Activated CD4-positive, alpha-beta T cell treated with anti-CD3 and anti-CD28 coated beads for 36 hours (primary cell): ENCODE results near the gene TRABD. TPM values are rescaled to one million over a fixed set of nuclear protein-coding genes. Genes with fewer than 3 reads are reported as not detected.

Experiments
- ATAC-seq: fragments of 200-7000 bp; cut with Tn5 transposase; one replicate; pipeline ENCODE4 v1.10.0; 2021; ENCODE audit warnings: mild to moderate bottlenecking, moderate library complexity
- CTCF ChIA-PET: fragments of 350-600 bp; sonication (Branson Sonifier 250); formaldehyde crosslinking; loops from one replicate; lab custom pipeline; 2021; ENCODE audit warnings: antibody characterized with exemption; lab: Charles Lee
- POLR2A ChIA-PET: fragments of 350-600 bp; sonication (Branson Sonifier 250); formaldehyde crosslinking; loops from one replicate; lab custom pipeline; 2021; ENCODE audit warnings: antibody characterized with exemption, inconsistent platforms; lab: Charles Lee
- DNase-seq: peaks from one replicate; pipeline ENCODE4 v3.0.0-alpha.2; 2020
- H3K27ac Mint-ChIP-seq: one replicate; pipeline ENCODE4 v1.8.0; 2021; ENCODE audit warnings: mixed read lengths
- H3K27me3 Mint-ChIP-seq: one replicate; pipeline ENCODE4 v1.8.0; 2021; ENCODE audit warnings: mixed read lengths
- H3K36me3 Mint-ChIP-seq: one replicate; pipeline ENCODE4 v1.8.0; 2021; ENCODE audit warnings: low read depth, mixed read lengths
- H3K4me1 Mint-ChIP-seq: one replicate; pipeline ENCODE4 v1.8.0; 2021; ENCODE audit warnings: mixed read lengths
- H3K4me3 Mint-ChIP-seq: one replicate; pipeline ENCODE4 v1.8.0; 2021; ENCODE audit warnings: mild to moderate bottlenecking, moderate library complexity, mixed read lengths
- H3K9me3 Mint-ChIP-seq: one replicate; pipeline ENCODE4 v1.8.0; 2021; ENCODE audit warnings: low read depth, mixed read lengths
- intact Hi-C, 2 experiments: fragments of 100-400 bp; cut with DNase I in 1 of 2; cut with micrococcal nuclease in 1 of 2; formaldehyde crosslinking; loops; one replicate each; pipeline versions ENCODE4 v1.14.2 to v1.15.1; 2022 to 2024; cut with DNase I, micrococcal nuclease
- total RNA-seq, 2 experiments: library from RNA; stranded (reverse); gene quantifications; one replicate each; pipeline ENCODE4 v1.2.3, GENCODE V29; 2021

The TRABD gene
- total RNA-seq, 2 experiments from 2014 or later, result 60.7 to 74.5 TPM

- no peak for DNase-seq
- Mint-ChIP-seq H3K4me3 (no peak overlapping the region), H3K27ac (no peak overlapping the region), H3K36me3 (no peaks in the 10 kb centered on the region), H3K4me1 (no peaks in the 10 kb centered on the region), H3K27me3 (peaks cover 4% of the 10 kb centered on the region), H3K9me3 (no peaks in the 10 kb centered on the region)
- POLR2A ChIA-PET, result no interaction called here
- CTCF ChIA-PET, result no interaction called here
- intact Hi-C loops, result no loop called here
- ATAC-seq, result no peak
These were observed 7.9 kb upstream of the TRABD start for GRCh38 chr22:50177537-50178470.

DNA sequence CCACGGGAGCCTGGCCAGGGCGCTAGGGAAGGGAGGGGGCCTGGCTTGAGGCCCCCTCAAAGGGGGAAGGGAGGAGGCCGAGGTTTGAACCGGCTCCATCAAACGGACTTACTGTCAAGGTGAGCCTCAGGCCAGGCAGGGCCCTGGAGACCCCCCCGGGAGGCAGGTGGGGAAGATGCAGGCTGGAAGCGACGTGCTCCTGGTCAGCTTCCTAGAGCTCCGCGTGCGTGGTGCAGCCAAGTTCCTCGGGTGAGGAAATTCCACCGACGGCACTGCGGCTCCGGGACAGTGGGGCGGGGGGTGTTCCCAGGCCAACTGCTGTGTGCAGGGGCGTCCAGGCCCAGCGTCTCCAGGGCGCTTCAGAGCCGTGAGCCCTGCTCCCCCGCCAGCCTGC lies 7.2 kb upstream of the TRABD start:
- intact Hi-C loops, result no loop called here
- Mint-ChIP-seq H3K4me1 (no peaks in the 10 kb centered on the region), H3K9me3 (no peaks in the 10 kb centered on the region), H3K27me3 (peaks cover 4% of the 10 kb centered on the region), H3K4me3 (no peak overlapping the region), H3K36me3 (no peaks in the 10 kb centered on the region), H3K27ac (no peak overlapping the region)
- POLR2A ChIA-PET, result no interaction called here
- no peak for ATAC-seq
- no peak for DNase-seq
- CTCF ChIA-PET, result no interaction called here

DNA sequence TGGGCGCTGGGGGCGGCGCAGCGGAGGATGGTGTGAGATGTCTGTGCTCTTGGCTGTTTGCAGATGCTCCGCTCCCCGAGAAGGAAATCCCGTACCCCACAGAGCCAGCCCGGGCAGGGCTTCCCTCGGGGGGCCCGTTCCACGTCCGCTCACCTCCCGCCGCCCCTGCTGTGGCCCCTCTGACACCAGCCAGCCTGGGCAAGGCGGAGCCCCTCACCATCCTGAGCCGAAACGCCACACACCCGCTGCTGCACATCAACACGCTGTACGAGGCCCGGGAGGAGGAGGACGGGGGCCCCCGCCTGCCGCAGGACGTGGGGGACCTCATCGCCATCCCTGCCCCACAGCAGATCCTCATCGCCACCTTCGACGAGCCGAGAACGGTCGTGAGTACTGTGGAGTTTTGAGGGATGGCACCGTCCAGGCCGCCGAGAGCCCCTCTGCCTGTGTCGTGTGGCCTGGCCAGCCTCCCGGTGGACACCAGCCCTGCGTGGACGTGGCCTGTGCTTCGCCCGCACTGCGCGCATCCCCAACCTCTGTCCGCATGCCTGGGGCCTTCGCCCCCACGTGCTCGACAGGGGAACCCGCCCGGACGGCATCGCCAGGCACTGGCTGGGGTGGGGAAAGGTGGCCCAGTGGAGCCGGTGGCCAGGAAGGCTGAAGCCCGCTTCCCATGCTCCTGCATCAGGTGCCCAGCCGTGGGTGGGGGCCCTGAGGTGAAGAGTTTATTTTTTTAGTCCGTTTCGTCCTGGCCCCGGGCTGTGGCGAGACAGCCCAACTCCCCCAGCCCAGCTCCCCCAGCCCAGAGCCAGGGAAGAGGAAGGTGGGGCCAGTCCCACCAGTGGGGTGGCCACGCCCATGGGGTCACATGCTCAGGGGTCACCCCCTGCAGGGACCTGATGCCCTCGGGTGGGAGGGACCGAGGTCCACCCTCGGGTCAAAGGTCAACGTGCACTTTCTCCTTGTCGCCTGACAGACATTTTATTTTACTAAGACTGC lies 6.5 kb upstream of the TRABD start:
- no peaks in the 10 kb centered on the region for H3K36me3 Mint-ChIP-seq

GRCh38 chr22:50179937-50180726 lies 5.6 kb upstream of the TRABD start:
- POLR2A ChIA-PET, result interaction anchor here (0.5 kb wide), 1 partner anchor 290 kb away, joined by 3 read pairs; no protein-coding TSS in a partner anchor
- H3K4me3 Mint-ChIP-seq, result no peak overlapping the region
- CTCF ChIA-PET, result no interaction called here
- H3K27me3 Mint-ChIP-seq, result peaks cover 4% of the 10 kb centered on the region
- no peak for ATAC-seq
- H3K4me1 Mint-ChIP-seq, result peaks cover 2% of the 10 kb centered on the region
- H3K9me3 Mint-ChIP-seq, result no peaks in the 10 kb centered on the region
- no peaks in the 10 kb centered on the region for H3K36me3 Mint-ChIP-seq
- no peak overlapping the region for H3K27ac Mint-ChIP-seq
- intact Hi-C loops, result no loop called here
- DNase-seq, result no peak

More for the DNA sequence above, 6.5 kb upstream of the TRABD start:
- H3K27me3 Mint-ChIP-seq, result peaks cover 4% of the 10 kb centered on the region
- no peaks in the 10 kb centered on the region for H3K9me3 Mint-ChIP-seq
- CTCF ChIA-PET, result no interaction called here
- no peaks in the 10 kb centered on the region for H3K4me1 Mint-ChIP-seq
- no peak overlapping the region for H3K27ac Mint-ChIP-seq
- ATAC-seq (no peak), DNase-seq (no peak)
- no peak overlapping the region for H3K4me3 Mint-ChIP-seq
- POLR2A ChIA-PET, result no interaction called here
- intact Hi-C loops, result no loop called here

GRCh38 chr22:50180727-50181521 lies 4.8 kb upstream of the TRABD start:
- Mint-ChIP-seq H3K27ac (no peak overlapping the region), H3K4me3 (no peak overlapping the region), H3K4me1 (peaks cover 2% of the 10 kb centered on the region), H3K36me3 (no peaks in the 10 kb centered on the region), H3K9me3 (no peaks in the 10 kb centered on the region), H3K27me3 (peaks cover 4% of the 10 kb centered on the region)
- intact Hi-C loops, result no loop called here
- ChIA-PET POLR2A (no interaction called here), CTCF (no interaction called here)
- DNase-seq (no peak), ATAC-seq (no peak)

- no peaks in the 10 kb centered on the region for H3K9me3 Mint-ChIP-seq
- H3K36me3 Mint-ChIP-seq, result peaks cover 3% of the 10 kb centered on the region
- peaks cover 2% of the 10 kb centered on the region for H3K27me3 Mint-ChIP-seq
- ChIA-PET POLR2A (no interaction called here), CTCF (no interaction called here)
- H3K4me1 Mint-ChIP-seq, result peaks cover 9% of the 10 kb centered on the region
- intact Hi-C loops, result no loop called here
- H3K4me3 Mint-ChIP-seq, result no peak overlapping the region
- DNase-seq, result no peak
- H3K27ac Mint-ChIP-seq, result no peak overlapping the region
- ATAC-seq, result no peak
These were observed 3.3 kb upstream of the TRABD start for GRCh38 chr22:50182176-50183081.

GRCh38 chr22:50183141-50183971 lies 2.4 kb upstream of the TRABD start:
- no peak for DNase-seq
- Mint-ChIP-seq H3K27me3 (peaks cover 2% of the 10 kb centered on the region), H3K4me1 (peaks cover 13% of the 10 kb centered on the region), H3K36me3 (peaks cover 3% of the 10 kb centered on the region), H3K27ac (no peak overlapping the region), H3K9me3 (no peaks in the 10 kb centered on the region), H3K4me3 (no peak overlapping the region)
- POLR2A ChIA-PET, result no interaction called here
- CTCF ChIA-PET, result no interaction called here
- no peak for ATAC-seq
- intact Hi-C loops, result no loop called here

DNA sequence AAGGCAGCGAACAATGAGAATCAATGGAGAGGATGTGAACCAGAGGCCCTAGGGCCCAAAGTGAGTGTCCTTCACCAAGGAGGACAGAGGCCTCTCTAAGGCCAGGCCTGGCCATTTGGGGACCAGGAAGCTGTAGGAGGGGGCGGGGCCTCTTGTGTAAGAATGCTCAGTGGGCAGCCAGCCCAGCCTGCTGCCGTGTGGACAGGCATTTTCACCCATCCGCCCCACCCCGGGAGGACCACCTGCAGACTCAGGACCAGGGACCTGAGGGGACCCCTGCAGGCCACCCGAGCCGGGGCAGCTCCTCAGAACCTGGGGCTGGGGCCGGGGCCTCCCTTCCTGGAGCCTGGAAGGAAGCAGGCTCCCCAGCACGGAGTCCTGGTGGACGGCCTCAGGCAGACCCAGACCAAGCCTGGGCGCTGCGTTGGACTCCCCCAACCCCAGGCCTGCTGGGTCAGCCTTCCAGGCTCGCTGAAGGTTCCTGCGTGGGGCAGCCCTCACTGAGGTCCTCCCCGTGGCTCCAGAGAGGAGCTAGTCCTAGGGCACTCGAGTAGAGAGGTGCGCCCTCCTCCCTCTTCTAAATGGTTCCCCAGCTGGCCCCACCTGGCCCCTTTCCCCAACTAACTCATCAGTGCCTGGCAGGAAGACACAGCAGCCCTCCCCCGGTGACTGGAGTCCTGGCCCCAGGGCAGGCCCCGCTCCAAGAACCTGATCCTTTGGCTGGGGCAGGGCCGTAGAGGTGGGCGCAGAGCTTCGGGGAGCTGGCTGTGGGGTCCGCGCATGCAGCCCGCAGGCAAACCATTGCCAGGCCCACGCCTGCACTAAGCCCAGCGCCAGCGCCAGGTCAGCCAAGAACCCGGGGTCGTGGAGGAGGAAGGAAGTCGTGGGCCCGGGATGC lies 1.5 kb upstream of the TRABD start:
- ChIA-PET POLR2A (no interaction called here), CTCF (no interaction called here)
- intact Hi-C loops, result no loop called here

More for the DNA sequence above, 1.5 kb upstream of the TRABD start:
- Mint-ChIP-seq H3K27ac (no peak overlapping the region), H3K9me3 (no peaks in the 10 kb centered on the region), H3K4me3 (peak overlapping the region; percentile 66), H3K36me3 (peaks cover 3% of the 10 kb centered on the region), H3K4me1 (peaks cover 19% of the 10 kb centered on the region), H3K27me3 (peaks cover 2% of the 10 kb centered on the region)
- ATAC-seq, result no peak
- no peak for DNase-seq
